Stimulated activated CD8-positive, alpha-beta memory T cell treated with anti-CD3 and anti-CD28 coated beads, Interleukin-12 subunit alpha, Interleukin-12 subunit beta, amount 100 ng/mL, for 4 hours (primary cell): ENCODE results near the gene PDLIM5.
"Not testable (repeated sequence)": the region's sequence is repeated elsewhere in the genome, so short reads cannot be mapped to it uniquely, and the experiment has no call there.

ENCODE experiments used
- DNase-seq: peaks from one replicate; pipeline ENCODE4 v3.0.0-alpha.2; 2020; ENCODE audit warnings: low read depth

PDLIM5 gene

DNA sequence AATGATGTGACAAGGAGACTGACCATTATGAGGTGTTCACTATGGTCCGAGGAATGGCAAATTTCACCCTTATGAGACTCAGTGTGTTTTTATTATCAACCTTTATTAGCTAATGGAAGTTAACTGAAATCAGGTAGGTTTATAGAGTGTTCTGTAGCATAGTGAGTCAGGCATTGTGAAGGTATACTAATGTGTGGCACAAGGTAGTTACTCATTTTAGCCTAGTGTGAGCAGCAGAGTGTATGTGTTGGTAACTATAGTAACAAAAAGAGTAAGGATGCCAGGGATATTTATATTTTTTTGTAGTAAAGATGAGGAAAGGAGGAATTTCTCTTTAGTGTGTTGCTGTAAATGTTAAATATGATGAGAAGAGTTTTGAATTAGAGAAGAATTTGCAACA is 12.0 kb downstream of the PDLIM5 start:
- DNase-seq = no peak

DNA sequence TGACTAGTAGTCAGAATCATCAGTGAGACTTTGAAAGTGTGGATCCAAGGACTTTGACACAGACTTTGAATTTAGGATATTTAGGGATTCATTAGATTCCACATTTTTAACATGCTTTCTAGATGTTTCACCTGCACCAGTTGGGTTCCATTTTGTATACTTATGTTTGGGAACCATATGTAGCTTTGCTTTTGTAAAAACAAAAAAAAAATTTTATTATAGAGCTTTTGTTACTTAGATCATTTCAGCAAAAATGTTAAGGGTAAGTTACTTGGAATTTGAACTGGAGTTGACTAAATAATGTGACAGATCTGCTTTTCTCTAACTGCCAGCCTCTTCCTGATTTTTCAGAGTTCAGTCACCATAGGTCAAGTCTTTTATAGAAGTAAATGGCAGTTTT is 14.6 kb downstream of the PDLIM5 start:
- DNase-seq = no peak

DNA sequence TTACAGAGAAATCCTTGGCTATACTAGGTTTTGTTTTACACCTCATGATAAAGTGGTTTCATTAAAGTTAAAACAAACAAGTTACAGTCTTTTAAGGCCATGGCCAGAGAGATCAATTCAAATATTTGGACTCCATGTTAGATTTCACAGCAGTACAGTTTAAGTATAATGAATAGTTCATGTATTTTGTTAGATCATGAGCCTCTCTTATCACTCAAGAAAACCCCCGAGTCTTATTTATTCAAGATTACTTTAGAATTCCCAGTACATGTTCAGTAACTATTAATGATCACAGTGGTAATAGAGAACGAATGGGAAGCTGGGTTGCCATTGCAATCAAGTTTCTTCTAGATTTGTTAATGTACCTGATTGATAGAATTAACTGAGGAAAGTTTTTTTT is 15.2 kb downstream of the PDLIM5 start:
- DNase-seq = no peak

DNA sequence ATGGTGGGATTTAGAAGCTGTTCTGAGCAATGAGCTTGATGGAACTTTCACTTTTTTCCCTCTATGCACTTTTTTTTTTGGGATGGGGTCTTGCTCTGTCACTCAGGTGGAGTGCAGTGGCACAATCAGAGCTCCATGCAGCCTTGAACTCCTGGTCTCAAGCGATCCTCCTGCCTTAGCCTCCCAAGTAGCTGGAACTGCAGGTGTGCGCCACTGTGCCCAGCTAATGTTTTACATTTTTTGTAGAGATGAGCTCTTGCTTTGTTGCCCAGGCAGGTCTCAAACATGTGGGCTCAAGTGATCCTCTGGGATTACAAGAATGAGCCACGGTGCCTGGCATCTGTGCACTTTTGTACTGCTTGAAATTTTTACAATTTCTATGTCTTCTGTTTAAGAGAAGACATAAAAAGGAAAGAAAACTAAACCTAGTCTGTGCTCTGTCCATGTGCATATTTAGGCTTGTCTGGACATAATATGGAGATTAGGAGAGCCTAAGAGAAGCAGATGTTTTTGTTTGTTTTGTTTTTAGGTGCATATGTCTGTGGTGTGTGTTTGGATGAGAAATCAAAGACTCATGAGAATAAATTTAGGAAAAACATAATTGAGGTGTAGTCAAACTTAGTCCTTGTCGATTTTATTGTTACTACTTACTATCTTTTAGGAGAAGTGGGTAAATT is 16.5 kb downstream of the PDLIM5 start:
- DNase-seq = no peak

DNA sequence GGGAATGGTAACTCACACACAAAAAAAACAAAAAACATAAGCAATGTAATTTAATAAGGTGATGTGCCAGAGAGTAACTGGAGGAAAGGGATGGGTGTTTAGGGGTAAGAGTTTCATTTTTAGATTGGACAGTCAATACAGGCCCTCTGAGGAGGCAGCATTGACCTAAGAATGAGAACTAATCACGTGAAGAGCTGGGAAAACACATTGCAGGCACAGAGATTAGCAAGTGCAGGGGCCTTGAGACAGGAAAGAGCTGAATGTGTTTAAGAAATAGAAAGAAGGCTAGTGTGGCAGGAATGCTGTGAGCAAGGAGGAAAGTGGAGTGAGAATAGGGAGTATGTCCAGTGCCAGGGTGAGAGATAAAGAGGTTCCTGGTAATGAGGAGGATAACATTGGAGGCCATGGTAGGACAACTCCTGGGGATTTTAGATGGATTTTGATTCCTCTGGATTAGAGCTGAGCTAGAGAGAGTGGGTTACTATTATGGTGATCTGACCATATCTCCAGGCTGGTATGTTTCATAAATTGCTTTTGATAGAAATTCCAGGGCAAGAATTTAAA is 17.6 kb downstream of the PDLIM5 start:
- no peak for DNase-seq

DNA sequence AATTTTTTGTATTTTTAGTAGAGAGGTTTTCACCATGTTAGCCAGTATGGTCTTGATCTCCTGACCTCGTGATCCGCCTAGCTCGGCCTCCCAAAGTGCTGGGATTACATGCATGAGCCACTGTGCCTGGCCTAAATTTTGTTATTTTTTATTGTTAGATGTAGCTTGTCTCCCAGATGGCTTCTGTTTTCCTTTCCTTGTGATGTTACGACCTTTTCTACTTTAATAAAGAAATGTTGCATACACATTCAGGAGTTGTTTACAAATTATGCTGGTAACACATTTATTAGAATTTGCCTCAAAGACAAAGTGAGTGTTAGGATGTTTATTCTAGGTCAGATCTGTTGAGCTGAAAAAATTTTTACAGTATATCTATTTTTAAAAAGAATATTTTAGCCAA is 18.4 kb downstream of the PDLIM5 start:
- no peak for DNase-seq

DNA sequence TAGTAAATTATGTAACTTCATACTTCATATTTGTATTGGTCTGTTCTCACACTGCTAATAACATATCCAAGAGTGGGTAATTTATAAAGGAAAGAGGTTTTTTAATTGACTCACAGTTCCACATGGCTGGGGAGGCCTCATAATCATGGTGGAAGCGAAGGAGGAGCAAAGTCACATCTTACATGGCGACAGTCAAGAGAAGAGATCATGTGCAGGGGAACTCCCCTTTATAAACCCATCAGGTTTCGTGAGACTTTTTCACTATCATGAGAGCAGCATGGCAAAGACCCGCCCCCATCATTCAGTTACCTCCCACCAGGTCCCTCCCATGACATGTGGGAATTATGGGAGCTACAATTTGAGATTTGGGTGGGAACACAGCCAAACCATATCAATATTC is 19.0 kb downstream of the PDLIM5 start:
- not testable (repeated sequence) for DNase-seq

DNA sequence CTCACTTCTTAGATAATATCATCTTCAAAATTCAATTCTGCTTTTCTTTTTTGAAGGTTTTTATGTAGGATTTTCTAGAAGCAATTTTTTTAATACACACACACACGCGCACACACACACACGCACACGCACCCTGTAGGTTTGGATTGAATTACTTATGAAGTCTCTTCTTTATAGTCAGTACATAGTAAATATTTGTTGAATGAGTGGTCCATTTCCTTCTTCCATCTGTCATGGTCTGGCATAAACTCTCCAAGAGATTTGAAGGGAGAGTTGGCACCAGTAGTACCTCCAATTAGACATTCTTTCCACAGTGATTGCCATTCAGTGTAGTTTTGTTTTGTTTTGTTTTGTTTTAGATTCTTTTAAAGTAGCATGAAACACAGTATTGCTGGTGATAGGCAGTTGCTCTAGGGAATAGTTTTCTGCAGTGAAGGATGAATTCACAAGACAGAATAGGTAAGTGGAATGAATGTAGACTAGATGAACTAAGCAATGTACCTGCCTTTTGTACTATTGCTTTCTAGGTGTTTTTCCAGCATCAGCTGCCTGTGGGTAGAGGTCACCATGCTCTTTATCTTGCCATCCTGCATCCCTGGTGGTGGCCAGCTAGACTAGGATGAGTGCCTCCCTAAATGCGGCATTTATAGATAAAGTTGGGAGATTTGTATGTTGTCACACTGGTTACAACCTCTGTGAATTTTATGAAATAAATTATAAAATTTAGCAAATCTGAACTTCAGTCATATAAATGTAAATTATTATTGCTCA is 20.5 kb downstream of the PDLIM5 start:
- DNase-seq = no peak

DNA sequence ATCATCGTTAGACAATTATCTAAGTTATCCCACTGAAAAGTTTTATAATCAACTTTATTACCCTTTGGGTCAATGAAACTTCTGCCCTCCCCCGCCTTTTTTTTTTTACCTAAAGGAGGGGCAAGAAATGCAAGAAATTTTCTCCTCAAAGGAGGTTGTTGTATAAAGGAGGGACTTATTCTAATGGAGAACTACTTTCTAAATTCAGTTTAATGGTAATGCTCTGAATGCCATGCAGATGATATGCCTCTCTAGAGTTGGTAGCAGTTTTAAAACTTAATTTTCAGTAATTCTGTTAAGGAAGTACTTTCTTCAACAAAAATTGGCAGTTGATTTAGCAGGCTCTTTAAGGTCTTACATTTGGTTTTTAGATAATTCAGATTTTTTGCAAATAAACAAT is 23.3 kb downstream of the PDLIM5 start:
- DNase-seq = no peak

DNA sequence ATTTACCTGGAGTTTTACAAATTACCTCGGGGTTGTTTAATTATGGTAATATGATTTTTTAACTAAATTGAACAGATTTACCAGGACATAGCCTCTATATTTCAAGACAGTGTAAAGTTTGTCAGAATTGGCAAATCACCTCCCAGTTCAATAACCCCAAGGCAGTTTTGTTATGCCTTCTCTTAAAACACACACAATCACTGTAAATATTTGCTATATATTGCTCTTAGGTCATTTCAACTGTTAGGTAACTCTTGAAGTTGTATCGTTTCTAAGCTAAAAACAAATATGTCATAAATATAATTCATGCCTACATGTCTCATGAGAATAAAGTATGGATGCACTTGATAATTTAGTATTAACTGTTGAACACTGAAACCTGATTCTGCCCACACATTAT is 24.1 kb downstream of the PDLIM5 start:
- DNase-seq = no peak

DNA sequence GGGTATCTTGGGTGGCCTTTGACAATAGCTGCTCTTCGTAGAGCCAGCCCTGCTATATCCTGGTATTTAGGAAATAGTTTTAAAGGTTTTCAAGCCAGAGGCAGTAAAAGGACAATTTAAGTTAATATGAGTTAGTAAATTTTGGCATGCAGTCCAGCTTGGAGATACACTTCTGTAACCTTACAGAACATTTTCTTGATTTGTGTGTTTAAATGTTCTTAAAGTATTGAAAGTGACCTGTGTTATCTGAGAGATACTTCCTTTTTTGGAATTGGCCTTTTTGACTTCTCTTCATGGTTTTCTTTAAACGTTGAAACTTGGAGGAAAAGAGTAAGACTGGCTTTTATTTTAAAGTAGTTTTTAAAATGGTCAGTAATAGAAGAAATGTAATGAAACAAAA is 25.5 kb downstream of the PDLIM5 start:
- DNase-seq = no peak

DNA sequence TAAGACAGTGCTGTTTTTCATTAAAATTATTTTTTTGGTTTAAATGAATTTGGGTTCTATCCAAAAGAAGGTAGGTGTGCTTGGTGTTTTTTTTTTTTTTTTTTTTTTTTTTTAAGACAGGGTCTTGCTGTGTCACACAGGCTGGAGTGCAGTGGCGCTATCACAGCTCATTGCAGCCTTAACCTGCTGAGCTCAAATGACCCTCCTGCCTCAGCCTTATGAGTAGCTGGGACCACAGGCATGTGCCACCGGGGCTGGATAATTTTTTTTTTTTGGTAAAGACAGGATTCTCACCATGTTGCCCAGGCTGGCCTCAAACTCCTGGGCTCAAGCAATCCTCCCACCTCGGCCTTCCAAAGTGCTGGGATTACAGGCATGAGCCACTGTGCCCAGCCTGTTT is 27.1 kb downstream of the PDLIM5 start:
- DNase-seq = not testable (repeated sequence)

DNA sequence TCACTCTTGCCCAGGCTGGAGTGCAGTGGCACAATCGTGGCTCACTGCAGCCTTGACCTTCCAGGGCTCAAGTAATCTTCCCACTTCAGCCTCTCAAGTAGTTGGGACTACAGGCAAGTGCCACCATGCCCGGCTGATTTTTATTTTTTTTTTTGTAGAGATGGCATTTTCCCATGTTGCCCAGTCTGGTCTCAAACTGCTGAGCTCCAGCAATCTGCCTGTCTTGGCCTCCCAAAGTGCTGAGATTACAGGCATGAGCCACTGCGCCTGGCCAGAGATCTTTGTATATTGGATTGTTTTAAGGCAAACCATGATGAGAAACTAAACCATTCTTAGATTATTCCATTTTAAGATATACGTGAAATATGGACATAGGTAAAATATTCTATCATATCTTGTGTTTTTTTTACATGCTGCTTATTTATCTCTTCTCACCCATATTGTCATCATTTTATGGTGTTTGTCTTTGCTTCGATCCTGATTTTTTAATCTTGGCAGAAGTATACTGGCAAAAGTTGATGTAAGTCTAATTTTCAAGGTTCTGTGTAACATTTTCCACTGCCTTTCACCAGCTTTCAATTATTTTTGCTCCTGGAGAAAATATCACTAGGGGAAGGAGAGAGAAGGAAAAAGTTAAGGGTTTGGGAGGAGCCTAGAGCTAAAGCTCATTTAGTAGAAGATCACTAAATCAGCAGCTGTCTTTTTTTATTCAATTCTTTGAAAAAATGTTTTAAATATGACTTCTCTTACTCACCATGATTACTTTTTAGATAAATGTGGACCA is 27.8 kb downstream of the PDLIM5 start:
- no peak for DNase-seq

DNA sequence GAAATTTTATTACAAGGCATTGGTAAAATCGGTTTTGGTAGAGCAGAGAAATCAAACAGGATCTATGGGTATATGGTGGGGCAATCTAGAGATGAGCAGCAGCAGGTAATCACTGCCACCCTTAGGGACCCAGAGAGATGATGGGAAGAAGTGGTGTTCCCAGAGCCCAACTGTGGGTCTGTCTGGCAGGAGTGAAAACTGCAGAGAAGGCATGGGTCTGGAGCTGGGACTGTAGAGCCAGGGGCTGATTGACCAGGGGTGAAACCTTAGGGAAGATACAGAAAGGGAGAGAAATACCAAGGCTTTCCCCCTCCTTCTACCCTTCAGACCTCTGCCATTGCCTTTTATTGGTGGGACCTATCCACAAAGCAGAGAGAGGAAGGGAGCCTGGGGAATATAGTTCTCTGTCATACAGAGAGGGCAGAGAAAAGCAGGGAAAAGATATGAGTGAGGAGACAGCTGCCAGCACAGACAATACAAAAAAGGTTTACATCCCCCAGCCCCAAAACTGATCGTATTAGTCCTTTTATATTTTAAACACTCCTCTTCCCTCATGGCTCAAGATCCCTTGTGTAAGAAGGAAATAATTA is 28.7 kb downstream of the PDLIM5 start:
- DNase-seq = no peak

DNA sequence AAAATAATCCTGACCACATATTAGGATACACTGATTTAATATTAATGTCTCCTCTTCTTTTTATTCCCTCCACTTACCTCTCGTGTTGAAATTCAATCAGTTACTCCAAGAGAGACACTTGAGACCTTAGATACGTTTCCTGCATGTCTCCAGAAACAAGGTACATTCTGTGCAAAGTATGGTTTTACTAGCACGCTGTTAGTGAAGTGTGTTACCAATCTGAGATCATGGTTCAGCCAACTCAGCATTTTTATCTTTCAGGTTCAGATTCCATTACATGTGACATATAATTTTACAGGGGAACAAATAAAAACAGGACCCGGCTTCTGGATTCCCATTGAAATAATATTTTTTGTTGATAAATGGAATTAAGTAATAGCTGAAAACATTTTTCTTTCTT is 32.2 kb downstream of the PDLIM5 start:
- no peak for DNase-seq

DNA sequence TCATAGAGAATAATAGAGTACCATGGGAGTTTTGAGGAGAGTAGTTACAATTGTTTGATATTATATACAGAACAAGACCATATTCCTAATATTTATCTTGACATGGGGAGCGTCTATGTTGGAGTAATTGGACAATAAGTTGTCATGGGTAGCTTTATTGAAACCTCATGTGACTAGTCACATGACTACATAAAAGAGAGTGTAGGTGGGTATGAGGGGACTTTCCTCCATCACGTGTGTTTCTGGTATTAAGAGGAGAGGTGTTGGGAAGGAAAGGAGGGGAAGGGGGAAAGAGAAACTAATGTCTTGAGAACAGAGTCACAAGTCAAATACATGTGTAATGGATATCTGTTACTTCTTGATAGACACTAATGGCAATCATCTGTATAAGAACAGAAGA is 33.1 kb downstream of the PDLIM5 start:
- no peak for DNase-seq

DNA sequence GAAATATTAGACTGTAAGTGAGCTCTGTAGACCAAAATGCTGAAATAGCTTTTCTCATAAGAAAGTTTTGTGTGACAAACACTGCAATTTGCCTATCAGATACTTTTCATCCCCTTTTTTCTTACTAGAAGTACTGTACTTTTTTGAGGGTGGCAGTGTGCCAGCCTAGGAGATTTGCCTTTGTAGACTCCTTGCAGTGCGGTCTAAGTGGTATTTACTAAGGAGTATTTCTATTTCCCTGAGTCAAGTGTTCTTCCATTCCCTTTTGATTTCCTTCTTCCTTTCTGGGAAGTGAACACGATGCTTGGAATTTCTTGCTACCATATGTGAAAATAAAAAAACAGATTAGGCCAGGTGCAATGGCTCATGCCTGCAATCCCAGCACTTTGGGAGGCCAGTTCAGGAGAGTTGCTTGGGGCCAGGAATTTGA is 34.6 kb downstream of the PDLIM5 start:
- DNase-seq = no peak

DNA sequence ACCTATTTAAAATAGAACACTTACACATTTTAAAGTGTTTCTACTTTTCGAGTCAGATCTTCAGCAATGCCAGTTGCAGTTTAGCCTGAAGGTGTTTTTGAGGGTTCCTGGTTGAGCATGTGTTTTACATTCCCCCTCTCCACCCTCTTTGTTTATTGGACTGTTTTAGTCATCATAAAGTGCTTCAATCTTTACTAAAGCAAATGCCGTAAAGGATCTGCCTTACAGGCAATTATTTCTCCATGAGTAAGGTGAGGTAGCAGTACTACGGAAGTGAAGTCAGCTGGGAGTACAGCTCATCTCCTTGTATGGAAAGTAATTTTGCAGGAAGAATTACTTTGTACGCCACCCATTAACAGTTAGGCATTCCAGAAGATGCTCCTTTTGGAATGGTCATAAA is 36.9 kb downstream of the PDLIM5 start:
- DNase-seq = no peak

DNA sequence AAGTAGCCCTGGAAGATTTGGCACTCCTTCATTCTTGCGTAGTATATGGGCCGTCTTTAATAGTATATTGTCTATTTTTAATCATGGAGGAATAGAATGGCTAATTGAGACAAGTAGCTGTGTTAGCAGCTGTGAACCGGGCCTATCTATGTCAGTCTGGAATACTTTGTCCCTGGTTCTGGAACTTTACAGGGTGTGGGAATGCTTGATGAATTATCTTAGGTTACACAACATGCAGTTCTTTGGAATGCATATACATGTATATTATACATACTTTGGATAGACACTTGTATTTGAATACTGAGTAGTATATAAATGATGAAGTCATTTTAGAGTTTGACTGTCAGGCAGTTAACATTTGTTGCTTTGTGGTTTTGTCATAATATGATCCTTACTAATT is 37.4 kb downstream of the PDLIM5 start:
- no peak for DNase-seq

DNA sequence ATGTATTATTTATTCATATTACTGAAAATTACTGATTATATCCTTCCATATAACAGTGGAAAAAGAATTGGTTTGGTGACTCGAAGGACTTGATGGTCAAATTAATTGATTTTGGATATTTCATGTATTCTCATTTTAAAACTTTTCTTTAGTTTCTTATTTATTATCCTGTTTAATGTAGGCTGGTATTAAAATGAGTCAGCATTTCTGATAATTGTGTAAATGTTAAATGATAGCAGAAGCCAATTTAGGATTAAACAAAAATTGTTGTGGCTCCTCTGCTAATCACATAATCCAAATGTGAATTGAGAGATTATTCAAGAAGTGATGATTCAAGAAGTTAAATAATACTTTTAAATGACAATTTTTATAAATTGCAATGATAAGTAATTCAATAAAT is 38.7 kb downstream of the PDLIM5 start:
- no peak for DNase-seq

DNA sequence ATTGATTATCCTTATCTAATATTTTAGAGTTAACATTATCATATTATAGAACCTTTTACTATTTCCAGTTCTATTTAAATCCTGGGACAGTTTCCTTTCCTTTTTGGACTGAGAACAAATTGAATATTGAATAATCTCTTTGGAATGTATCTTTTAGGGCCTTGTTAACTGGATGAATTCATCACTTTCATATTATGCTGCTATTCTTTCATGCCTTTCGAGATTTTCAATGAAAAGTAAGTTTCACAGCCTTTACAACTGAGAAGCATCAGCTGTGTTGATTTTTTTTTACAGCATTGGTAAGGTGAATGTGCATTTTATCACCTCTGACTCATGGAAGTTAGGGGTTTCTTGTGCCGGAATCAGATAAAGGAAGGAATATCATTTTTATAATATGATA is 39.6 kb downstream of the PDLIM5 start:
- no peak for DNase-seq

DNA sequence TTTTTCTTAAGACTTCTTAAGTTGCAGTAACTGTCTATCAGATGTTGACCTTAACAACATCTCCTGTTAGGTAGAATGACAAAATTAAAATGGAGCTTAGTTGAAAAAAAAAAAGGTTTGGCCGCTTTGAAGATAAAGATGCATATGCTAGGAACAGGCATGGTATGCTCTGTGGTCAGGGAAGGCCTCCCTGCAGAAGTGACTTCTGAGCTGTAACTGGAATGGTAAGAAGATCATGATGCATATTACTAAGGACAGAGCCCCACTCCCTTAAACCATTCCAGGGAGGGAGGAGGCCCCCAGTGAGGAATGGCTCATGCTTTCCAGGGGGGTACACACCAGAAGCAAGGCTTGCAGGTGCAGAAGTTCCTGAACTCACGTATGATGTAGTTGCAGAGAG is 43.7 kb downstream of the PDLIM5 start:
- no peak for DNase-seq
